ENCODE data around the gene MTCH1.

MTCH1 gene, protein sequence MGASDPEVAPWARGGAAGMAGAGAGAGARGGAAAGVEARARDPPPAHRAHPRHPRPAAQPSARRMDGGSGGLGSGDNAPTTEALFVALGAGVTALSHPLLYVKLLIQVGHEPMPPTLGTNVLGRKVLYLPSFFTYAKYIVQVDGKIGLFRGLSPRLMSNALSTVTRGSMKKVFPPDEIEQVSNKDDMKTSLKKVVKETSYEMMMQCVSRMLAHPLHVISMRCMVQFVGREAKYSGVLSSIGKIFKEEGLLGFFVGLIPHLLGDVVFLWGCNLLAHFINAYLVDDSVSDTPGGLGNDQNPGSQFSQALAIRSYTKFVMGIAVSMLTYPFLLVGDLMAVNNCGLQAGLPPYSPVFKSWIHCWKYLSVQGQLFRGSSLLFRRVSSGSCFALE

DNA sequence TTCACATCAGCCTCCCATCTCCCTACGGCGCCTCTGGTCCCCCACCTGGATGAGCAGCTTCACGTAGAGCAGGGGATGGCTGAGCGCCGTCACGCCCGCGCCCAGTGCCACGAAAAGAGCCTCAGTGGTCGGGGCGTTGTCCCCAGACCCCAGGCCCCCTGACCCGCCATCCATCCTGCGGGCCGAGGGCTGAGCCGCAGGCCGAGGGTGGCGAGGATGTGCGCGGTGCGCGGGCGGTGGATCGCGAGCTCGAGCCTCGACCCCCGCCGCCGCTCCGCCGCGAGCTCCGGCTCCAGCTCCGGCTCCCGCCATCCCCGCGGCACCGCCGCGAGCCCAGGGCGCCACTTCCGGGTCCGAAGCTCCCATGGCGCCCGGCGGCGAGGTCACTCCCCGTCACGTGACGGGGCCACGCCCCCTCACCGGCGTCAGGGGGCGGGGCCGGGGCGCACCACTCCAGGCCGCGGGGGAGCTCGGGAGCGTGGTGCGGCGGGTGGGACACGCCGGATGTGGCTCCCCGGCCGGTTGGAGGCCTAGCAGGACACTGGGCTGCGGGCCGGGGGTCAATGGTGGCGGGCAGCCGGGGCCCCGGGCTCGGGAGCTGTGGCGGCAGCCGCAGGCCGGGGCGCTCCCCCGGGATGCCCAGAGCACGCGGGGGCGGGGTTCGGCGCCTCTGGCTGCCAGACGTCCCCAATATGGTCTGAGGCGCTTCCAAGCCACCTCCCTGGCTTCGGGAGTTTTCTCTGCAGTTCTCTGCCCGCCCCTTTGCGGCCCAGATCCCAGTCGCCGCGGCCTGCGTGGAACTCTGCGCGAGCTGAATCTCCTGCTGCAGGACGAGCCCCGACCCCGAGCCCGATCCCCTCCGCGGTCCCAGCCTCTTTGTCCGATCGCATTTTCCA lies at the start of gene MTCH1:
Gene MTCH1, minus strand, starts transcription at position 389 of the 896 bp plus-strand sequence. Its CDS starts 23 bp downstream, at position 366.
- Histone ChIP-seq H3K9me3 (ENCODE audit: control insufficient read depth, low read depth, low read length) (no peaks in the 10 kb centered on the region), H3K36me3 (ENCODE audit: control insufficient read depth, low read depth, low read length) (no peaks in the 10 kb centered on the region), H3K27me3 (ENCODE audit: control insufficient read depth, insufficient read depth, low read length) (no peaks in the 10 kb centered on the region), H3K27ac (ENCODE audit: low read length) (peak within 1 kb of the TSS; percentile 84), H3K4me3 (ENCODE audit: low read length) (peak within 1 kb of the TSS; percentile 92), H3K4me1 (ENCODE audit: control insufficient read depth, low read depth, low read length) (peaks cover 15% of the 10 kb centered on the region), H3K9ac (ENCODE audit: low read length) (peak within 1 kb of the TSS; percentile 93)

DNA sequence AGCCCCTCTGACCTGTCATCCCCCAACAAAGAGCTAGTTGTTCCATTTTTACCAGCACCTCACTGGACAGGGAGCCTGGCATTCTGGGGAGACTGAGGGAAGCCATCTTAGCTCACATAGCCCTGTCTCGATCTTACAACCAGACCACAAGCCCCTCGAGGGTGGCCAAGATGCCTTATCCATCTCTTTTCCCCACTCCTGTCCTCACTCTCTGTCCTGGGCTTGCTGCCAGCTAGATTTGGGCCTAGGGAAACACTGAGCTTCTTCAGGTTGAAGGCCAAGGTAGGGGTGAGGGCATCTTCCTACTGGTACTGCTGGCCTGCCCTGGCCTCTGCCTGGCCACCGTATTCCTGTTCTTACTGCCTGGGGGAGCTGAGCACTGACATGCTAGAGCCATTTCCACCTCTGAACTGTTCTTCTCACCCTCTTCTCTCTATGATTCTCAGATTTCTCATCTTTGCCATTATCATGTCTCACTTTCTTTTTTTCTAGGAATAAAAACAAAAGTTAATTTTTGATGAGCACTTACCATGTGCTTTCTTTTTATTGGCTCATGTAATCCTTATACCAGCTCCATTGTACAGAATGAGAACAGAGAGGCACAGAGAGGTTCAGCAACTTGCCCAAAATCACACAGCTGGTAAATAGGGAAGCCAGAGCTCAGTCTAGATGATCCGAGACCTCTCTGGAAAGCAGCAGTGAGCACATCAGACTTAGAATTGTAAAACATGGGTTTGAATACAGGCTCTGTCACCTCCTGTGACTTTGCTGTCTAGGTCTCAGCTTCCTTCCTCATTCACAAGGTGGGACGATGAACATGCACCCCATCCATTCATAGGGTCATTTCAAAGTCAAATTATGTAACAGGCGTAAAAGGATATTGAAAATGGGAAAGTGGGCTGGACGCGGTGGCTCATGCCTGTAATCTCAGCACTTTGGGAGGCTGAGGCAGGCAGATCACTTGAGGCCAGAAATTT lies 48.1 kb upstream of the MTCH1 start:
- H3K9ac ChIP-seq (ENCODE audit: low read length) = no peak overlapping the region
- no peaks in the 10 kb centered on the region for H3K4me1 ChIP-seq (ENCODE audit: control insufficient read depth, low read depth, low read length)
- no peak overlapping the region for H3K4me3 ChIP-seq (ENCODE audit: low read length)
- no peak overlapping the region for H3K27ac ChIP-seq (ENCODE audit: low read length)
- no peaks in the 10 kb centered on the region for H3K27me3 ChIP-seq (ENCODE audit: control insufficient read depth, insufficient read depth, low read length)
- H3K9me3 ChIP-seq (ENCODE audit: control insufficient read depth, low read depth, low read length) = peaks cover 6% of the 10 kb centered on the region
- H3K36me3 ChIP-seq (ENCODE audit: control insufficient read depth, low read depth, low read length) = no peaks in the 10 kb centered on the region

DNA sequence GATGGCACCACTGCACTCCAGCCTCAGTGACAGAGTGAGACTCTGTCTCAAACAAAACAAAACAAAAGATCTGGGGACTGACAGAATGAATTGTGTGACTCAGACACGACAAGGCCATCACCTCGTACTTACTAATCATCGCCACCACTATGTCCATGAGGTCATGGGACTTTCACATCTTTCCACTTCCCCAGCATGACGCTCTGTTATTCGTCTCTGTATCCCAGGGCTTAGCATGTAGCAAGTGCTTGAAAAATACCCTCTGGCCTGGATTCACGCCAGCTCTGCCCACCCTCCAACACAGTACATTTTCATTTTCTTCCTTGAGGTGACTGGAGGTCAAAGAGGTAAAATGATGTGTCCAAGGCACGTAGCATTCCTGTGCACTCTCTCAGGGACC lies 47.3 kb upstream of the MTCH1 start:
- no peak overlapping the region for H3K4me3 ChIP-seq (ENCODE audit: low read length)
- H3K9me3 ChIP-seq (ENCODE audit: control insufficient read depth, low read depth, low read length) = peaks cover 6% of the 10 kb centered on the region
- H3K4me1 ChIP-seq (ENCODE audit: control insufficient read depth, low read depth, low read length) = no peaks in the 10 kb centered on the region
- no peaks in the 10 kb centered on the region for H3K36me3 ChIP-seq (ENCODE audit: control insufficient read depth, low read depth, low read length)
- no peak overlapping the region for H3K27ac ChIP-seq (ENCODE audit: low read length)
- H3K27me3 ChIP-seq (ENCODE audit: control insufficient read depth, insufficient read depth, low read length) = no peaks in the 10 kb centered on the region
- no peak overlapping the region for H3K9ac ChIP-seq (ENCODE audit: low read length)

DNA sequence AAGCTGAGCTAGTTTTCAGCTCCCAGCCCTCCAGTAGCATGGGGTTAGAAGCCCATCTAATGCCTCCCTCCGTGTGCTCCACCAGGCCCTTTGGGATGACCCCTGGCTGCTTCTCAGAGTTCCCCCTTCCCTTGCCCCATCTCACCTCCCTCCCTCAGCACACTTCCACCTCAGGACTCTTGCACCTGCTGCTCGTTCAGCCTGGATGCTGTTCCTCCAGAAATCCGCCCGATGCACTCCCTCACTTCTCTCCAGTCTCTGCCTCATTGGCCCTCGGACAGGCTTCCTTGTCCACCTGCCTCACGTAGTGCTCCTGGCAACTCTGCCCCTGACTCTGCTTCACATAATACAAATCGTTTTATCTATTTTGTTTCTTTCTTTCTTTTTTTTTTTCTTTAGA lies 46.2 kb upstream of the MTCH1 start:
- Histone ChIP-seq H3K36me3 (ENCODE audit: control insufficient read depth, low read depth, low read length) (no peaks in the 10 kb centered on the region), H3K9me3 (ENCODE audit: control insufficient read depth, low read depth, low read length) (peaks cover 6% of the 10 kb centered on the region), H3K27ac (ENCODE audit: low read length) (no peak overlapping the region), H3K27me3 (ENCODE audit: control insufficient read depth, insufficient read depth, low read length) (no peaks in the 10 kb centered on the region), H3K4me1 (ENCODE audit: control insufficient read depth, low read depth, low read length) (no peaks in the 10 kb centered on the region), H3K4me3 (ENCODE audit: low read length) (no peak overlapping the region), H3K9ac (ENCODE audit: low read length) (no peak overlapping the region)

DNA sequence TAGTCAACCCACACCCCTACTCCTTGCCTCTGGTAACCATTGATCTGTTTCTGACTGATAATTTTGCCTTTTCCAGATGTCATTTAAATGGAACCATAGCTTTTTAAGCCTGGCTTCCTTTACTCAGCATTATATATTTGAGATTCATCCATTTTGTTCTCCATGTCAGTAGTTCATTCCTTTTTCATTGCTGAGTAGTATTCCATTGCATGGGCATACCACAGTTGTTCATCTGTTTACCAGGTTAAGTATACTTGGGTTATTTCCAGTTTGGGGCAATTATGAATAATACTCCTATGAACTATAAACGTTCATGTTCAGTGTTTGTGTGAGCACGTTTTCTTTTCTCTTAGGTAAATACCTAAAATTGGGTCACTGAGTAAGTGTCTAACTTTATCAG lies 44.6 kb upstream of the MTCH1 start:
- no peak overlapping the region for H3K9ac ChIP-seq (ENCODE audit: low read length)
- H3K9me3 ChIP-seq (ENCODE audit: control insufficient read depth, low read depth, low read length) = peaks cover 6% of the 10 kb centered on the region
- H3K4me1 ChIP-seq (ENCODE audit: control insufficient read depth, low read depth, low read length) = no peaks in the 10 kb centered on the region
- no peak overlapping the region for H3K4me3 ChIP-seq (ENCODE audit: low read length)
- no peaks in the 10 kb centered on the region for H3K27me3 ChIP-seq (ENCODE audit: control insufficient read depth, insufficient read depth, low read length)
- H3K36me3 ChIP-seq (ENCODE audit: control insufficient read depth, low read depth, low read length) = no peaks in the 10 kb centered on the region
- H3K27ac ChIP-seq (ENCODE audit: low read length) = no peak overlapping the region

DNA sequence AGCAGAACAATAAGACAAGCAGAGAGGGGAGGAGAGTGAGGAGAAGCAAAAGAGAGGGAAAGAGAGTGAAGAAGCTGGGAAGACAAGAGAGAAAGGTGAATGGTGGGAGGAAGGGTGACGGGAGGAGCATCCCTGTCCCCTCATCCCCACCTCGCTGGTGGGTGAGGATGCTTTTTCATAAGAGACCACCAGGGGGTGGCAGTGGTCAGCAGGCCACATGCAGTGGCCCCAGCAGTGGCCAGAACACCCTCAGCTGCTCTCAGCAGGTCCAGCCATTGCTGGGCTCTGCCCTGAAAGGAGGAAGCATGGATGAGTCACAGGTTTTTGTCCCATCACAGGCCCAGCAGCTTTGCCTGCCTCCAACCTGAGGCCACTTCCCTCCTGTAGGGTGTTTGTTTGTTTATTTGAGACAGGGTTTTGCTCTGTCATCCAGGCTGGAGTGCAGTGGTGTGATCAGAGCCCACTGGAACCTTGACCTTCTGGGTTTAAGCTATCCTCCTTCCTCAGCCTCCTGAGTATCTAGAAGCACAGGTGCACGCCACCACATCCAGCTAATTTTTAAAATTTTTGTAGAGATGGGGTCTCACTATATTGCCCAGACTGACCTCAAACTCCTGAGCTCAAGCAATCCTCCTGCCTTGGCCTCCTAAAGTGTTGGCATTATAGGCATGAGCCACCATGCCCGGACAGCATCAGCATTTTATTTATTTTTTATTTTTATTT lies 43.4 kb upstream of the MTCH1 start:
- H3K9me3 ChIP-seq (ENCODE audit: control insufficient read depth, low read depth, low read length) = peaks cover 6% of the 10 kb centered on the region
- H3K27ac ChIP-seq (ENCODE audit: low read length) = no peak overlapping the region
- no peak overlapping the region for H3K4me3 ChIP-seq (ENCODE audit: low read length)
- no peaks in the 10 kb centered on the region for H3K4me1 ChIP-seq (ENCODE audit: control insufficient read depth, low read depth, low read length)
- H3K9ac ChIP-seq (ENCODE audit: low read length) = no peak overlapping the region
- H3K27me3 ChIP-seq (ENCODE audit: control insufficient read depth, insufficient read depth, low read length) = no peaks in the 10 kb centered on the region
- H3K36me3 ChIP-seq (ENCODE audit: control insufficient read depth, low read depth, low read length) = no peaks in the 10 kb centered on the region

DNA sequence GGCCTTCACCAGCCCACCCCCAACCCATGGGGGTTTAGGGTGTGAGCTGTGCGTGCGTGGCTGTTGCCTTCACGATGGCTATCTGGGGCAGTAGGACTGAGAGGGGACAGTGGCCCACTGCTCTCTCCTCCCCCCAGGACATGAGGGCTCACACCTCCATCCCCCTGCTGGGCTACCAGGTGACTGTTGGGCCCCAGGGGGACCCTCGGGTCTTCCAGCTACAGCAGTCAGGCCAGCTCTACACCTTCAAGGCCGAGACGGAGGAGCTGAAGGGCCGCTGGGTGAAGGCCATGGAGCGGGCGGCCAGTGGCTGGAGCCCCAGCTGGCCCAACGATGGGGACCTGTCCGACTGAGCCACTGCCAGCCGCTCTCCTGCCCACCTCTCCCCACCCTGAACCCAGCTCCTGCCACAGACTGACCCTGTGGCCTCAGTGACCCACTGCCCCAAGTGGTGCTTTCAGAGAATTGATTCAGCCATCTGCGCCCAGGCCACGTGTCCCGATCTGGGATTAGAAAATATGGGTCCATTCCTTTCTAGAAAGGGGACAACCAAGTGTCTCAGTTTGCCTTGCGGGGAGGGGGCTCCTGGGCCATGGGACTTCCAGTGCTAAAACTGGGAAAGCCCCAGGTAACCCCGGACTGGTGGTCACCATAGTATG lies 41.9 kb upstream of the MTCH1 start:
- Histone ChIP-seq H3K9ac (ENCODE audit: low read length) (no peak overlapping the region), H3K4me3 (ENCODE audit: low read length) (no peak overlapping the region), H3K9me3 (ENCODE audit: control insufficient read depth, low read depth, low read length) (peaks cover 6% of the 10 kb centered on the region), H3K36me3 (ENCODE audit: control insufficient read depth, low read depth, low read length) (no peaks in the 10 kb centered on the region), H3K4me1 (ENCODE audit: control insufficient read depth, low read depth, low read length) (no peaks in the 10 kb centered on the region), H3K27me3 (ENCODE audit: control insufficient read depth, insufficient read depth, low read length) (no peaks in the 10 kb centered on the region), H3K27ac (ENCODE audit: low read length) (no peak overlapping the region)

DNA sequence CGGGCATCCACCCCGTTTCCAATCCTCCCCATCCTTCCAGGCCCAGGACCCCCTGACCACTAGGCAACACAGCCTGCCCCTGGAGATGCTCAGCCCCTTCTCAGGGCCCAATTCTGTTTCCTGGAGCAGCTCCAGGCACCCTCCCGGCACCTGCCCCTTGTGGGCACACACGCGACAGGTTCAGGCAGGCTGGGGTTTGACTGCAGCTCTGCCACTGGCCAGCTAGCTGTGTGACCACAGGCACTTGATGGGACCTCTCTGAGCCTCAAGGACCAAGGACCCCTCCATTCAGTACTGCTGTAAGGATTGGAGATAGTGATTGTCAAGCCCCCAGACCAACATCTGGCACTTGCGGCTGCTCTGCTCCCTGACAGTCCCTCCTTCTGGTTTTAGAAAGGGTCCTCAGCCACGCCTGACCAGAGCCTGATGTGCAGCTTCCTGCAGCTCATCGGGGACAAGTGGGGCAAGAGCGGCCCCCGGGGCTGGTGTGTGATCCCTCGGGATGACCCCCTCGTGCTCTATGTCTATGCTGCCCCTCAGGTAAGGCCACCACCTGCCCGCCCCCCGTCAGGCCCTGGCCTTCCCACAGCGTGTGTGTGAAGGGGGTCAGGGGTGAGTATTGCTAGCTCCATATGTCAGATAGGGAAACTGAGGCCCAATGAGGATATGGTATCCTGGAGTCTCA lies 41.2 kb upstream of the MTCH1 start:
- H3K36me3 ChIP-seq (ENCODE audit: control insufficient read depth, low read depth, low read length) = no peaks in the 10 kb centered on the region
- H3K4me3 ChIP-seq (ENCODE audit: low read length) = no peak overlapping the region
- H3K9ac ChIP-seq (ENCODE audit: low read length) = no peak overlapping the region
- H3K27me3 ChIP-seq (ENCODE audit: control insufficient read depth, insufficient read depth, low read length) = no peaks in the 10 kb centered on the region
- H3K27ac ChIP-seq (ENCODE audit: low read length) = no peak overlapping the region
- peaks cover 6% of the 10 kb centered on the region for H3K9me3 ChIP-seq (ENCODE audit: control insufficient read depth, low read depth, low read length)
- no peaks in the 10 kb centered on the region for H3K4me1 ChIP-seq (ENCODE audit: control insufficient read depth, low read depth, low read length)

DNA sequence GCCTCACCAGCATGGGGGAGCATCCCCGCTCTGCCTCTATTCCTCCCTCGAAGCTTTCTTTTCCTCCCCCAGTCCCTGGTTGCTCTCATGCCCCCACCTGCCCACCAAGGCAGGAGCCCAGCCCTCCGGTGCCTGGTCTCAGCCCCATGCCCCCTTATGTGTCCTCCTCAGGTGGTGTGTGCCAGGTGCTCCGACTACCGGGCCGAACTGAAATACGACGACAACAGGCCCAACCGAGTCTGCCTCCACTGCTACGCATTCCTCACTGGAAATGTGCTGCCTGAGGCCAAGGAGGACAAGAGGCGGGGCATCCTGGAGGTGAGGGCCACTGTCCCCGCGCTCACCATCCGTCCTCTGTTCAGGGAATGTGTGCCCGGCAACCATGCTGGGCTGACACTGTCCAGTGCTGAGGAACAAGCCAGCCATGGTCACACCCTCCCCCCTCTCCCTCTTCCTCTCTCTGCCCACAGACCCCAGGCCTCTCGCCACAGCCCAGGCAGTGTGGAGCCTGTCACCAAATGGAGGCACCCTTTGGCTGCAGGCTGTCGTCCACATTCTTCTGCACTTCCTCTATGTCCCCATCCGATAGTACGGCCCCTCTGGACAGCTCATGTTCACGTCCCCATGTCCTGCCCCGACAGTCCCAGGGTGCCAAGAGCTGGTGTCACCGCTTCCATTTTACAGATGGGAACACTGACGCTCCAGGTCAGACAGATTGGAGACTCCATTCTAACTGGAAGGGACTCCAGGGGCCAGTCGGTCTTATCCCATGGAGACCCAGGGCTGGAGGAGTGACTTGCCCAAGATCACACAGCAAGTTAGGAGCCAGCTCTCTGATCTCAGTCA lies 39.8 kb upstream of the MTCH1 start:
- H3K9me3 ChIP-seq (ENCODE audit: control insufficient read depth, low read depth, low read length) = peaks cover 5% of the 10 kb centered on the region
- no peak overlapping the region for H3K27ac ChIP-seq (ENCODE audit: low read length)
- H3K36me3 ChIP-seq (ENCODE audit: control insufficient read depth, low read depth, low read length) = no peaks in the 10 kb centered on the region
- no peak overlapping the region for H3K4me3 ChIP-seq (ENCODE audit: low read length)
- peaks cover 8% of the 10 kb centered on the region for H3K4me1 ChIP-seq (ENCODE audit: control insufficient read depth, low read depth, low read length)
- H3K9ac ChIP-seq (ENCODE audit: low read length) = no peak overlapping the region
- H3K27me3 ChIP-seq (ENCODE audit: control insufficient read depth, insufficient read depth, low read length) = no peaks in the 10 kb centered on the region

All from iPS-18a (cell line).